GM21526 (cell line): Measurements from ENCODE around the gene SNX9.

Experiments
- ATAC-seq: cut with Tn5 transposase; IDR thresholded peaks from one replicate; pipeline ENCODE4 v1.9.1; 2021; ENCODE audit warnings: moderate library complexity; ENCODE audit not compliant: unreplicated experiment, low FRiP score

The SNX9 gene

DNA sequence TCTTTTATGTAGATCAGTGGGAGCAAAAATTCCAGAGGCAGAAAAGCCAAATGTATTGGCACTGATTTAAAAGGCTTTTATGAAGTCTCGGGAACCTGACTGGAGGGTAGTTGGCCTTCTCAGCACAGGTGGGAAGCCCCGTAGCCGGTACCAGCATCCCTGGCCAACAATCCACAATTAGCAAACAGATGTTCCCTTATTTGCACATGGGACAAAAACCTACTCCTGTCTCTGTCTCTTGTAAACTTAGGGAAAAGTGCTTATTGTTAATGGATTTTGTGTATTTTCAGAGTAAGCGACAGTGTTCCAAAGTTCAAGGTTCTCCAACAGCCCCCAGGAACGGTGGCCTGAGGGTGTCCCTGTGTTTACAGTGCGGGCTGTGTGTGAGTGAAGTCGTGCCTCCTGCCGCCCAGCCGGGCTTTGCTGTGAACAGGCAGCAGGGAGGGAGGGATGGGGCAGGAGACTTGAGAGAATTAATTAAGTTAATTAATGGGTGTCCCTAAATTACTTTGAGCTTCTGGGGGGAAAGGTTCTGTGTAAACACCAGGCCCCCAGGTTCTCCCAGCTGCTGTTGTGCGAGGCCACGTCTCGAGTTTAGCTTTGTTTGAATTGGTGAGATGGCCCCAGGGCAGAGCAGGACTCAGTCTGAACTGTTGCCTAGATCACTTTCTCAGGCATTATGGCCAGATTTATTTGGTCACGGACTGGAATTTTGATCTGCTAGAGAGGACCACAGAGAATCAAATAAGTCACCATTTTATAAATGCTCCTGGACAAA is 162.5 kb downstream of the SNX9 start:
- ATAC-seq = no peak

DNA sequence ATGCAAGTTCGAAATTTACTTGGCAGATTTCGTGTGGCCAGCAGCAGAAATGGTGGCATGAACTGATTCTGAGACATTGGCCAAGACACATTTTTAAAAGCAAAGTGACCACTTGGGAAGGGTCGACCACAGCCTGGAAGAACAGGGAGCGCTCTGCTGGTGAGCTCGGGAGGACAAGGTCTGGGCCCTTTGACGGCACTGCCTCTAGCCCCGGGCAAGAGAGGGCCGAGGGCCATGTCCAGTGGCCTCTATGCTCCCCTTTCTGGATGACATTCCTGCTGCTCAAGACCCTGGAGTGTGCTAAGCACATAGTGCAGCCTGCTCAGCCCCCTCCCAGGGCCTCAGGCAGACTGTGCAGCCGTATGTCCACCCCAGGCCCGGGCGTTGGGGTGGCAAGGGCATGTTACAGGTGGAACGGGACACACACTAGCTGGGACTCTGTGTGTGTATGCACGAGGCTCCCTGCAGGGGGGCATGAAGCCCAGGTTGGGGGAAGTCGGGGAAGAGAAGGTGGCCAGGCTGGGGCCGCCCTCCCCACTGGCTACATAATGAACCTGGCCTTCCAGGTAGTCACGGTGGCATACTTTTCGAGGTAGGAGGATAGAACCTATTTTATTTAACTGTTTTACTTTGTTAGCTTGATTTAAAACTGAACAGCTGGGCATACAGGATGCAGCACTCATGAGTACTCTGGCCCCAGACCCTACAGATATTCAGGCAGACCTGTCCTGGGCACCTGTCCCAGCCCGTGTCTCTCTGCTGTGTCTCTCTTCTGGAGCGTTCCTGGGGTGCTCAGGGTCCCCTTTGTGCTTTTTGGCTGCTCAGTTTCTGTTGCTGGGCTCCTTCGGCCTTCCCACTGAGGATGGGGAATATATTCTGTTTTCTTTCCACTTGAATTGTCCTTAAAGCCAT is 165.0 kb downstream of the SNX9 start:
- no peak for ATAC-seq

DNA sequence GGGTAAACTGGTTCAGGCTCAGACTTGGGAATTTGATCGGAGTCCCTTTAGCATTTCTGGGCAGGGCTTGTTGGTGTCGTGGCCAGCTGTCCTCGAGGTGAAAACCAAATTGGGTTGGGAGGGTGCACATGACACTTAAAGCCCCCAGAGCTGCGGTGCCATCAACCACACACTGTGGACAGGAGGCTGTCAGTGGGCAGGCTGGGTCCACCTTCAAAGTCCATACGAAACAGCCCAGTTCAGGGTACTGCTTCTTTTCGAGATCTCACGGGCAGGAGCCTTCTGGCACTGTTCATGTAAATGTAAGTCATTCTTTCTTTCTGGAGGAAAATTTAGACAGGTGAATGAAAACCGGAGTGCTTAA is 165.6 kb downstream of the SNX9 start:
- ATAC-seq = no peak

DNA sequence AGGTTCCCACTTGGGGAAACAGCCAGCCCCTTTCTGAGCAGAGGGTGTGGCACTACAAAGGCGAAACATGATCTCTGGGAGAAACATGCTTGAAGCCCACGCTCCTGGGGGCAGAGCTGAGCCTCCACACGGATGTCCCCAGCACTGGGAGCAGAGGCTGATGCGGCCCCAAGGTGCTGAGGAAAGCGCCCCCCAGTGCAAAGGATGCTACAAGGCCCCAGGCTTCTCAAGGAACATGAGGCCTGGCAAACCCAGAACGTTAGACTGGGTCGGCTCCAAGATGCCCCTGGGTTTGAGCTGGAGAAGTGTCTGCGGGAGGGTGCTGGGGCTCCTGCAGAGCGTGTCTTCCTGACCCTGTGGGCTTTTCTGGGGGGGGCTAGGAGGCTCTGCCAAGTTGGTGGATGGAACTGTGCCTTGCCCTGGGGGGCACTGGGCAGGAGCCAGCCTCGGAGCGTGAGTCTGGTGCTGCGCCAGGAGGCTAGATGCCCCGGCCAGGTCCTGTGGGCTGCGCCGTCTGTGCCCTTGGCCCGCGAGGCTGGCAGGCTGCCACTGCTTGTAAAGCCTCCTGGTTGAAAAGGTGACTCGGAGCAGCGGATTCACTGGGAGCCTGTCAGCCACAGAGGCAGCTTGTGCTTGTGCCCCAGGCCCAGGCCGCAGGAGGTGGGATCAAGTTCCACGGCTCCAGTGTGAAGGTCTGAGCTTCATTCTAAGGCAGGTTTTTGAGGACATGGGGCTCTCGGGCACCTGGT is 166.7 kb downstream of the SNX9 start:
- no peak for ATAC-seq

GRCh38 chr6:157990321-157991066 is 167.4 kb downstream of the SNX9 start:
- ATAC-seq = no peak

DNA sequence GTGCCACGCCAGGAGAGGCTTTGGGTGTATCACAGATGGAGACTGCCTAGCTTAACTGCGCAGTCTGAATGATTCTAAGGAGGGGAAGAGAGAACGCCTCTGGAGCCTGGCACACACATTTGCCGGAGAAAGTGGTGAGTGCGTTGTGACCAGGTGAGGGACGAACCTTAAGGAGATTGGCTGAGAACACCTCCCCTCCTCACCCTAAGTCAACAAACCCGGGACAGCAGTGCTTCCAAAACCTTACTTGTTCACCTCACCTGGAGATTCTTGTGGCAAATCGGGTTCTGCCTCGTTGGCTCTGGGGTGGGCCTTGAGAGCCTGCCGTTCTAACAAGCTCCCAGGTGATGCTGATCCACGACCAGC is 168.0 kb downstream of the SNX9 start:
- ATAC-seq = no peak

GRCh38 chr6:157993076-157993475 is 170.0 kb downstream of the SNX9 start:
- ATAC-seq = no peak

DNA sequence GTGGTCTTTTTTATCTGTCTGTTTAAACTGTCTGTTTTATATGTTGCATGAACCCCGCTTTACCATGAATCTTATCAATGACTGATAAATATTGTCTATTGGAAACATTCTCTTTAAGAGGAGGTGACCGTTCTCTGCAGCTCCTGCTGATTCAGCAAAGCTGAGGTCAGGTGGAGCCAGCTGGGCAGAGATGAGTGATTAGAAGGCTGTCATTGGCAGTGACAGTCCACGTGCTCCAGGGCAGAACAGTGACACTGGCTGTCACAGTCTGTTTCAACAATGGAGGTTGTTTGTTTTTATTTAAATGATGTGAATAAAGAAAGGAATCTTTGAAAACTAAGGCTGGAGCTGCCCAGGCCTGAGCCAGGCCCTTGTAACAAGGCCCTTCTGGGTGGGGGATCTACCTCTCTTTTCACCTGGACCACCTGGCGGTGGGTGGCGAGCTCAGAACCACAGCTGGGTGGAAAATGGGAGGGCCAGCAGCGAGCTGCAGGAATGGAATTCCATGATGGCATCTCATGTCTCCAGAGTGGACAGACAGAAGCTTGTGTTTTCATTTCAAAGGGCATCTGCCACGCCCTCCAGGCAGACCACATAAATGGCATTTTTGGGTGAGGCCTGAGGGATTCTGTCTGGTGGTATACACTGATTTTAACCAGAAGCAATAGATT is 171.2 kb downstream of the SNX9 start:
- no peak for ATAC-seq
